Psoas muscle (tissue), 8 donors: ENCODE data around the gene LRFN3. TPM values are rescaled to one million over a fixed set of nuclear protein-coding genes. Genes with fewer than 3 reads are reported as not detected.

Experiments
- ATAC-seq, 4 donors: fragments of 200-7000 bp; cut with Tn5 transposase; one replicate each; pipeline ENCODE4 v1.9.1; 2020; ENCODE audit warnings: moderate library complexity in 3 of 4, mild to moderate bottlenecking in 2 of 4
- DNase-seq, 2 donors: peaks; one replicate each; pipeline ENCODE4 v3.0.0-alpha.2; 2020
- H3K27ac ChIP-seq: fragments of 200-600 bp; one replicate; pipeline ENCODE4 v1.8.0; 2022
- H3K27me3 ChIP-seq, 3 donors: fragments of 200-600 bp in 1 of 3; one replicate each; pipeline versions ENCODE4 v1.6.1 to v1.8.0; 2013 to 2022; ENCODE audit warnings: low read length in 2 of 3, mild to moderate bottlenecking in 2 of 3, moderate library complexity in 1 of 3; ENCODE audit not compliant: insufficient read depth in 3 of 3
- H3K36me3 ChIP-seq, 2 donors: fragments of 200-600 bp in 1 of 2; one replicate each; pipeline versions ENCODE4 v1.6.1 to v1.8.0; 2013 to 2022; ENCODE audit warnings: low read depth in 1 of 2, mild to moderate bottlenecking in 1 of 2, moderate library complexity in 1 of 2; ENCODE audit not compliant: insufficient read depth in 1 of 2
- H3K4me1 ChIP-seq: fragments of 200-600 bp; one replicate; pipeline ENCODE4 v1.8.0; 2022
- H3K4me3 ChIP-seq: fragments of 200-600 bp; one replicate; pipeline ENCODE4 v1.8.0; 2022; ENCODE audit warnings: mild to moderate bottlenecking
- H3K9me3 ChIP-seq: fragments of 200-600 bp; one replicate; pipeline ENCODE4 v1.8.0; 2022
- CTCF ChIP-seq: fragments of 200-600 bp; IDR thresholded peaks from one replicate; pipeline ENCODE4 v1.8.0; 2022; ENCODE audit warnings: antibody characterized with exemption
- WGBS, 3 donors: extraction: QIAGEN DNeasy Blood & Tissue Kit; methylation state at CpG; one replicate each; pipeline versions ENCODE4 v1.1.6 to v1.1.7; 2013; 5-methylcytosine and 5-hydroxymethylcytosine counted together
- intact Hi-C, 2 donors: fragments of 100-400 bp; cut with DNase I; formaldehyde crosslinking; loops; one replicate each; pipeline versions ENCODE4 v1.11.0 to v1.14.2; 2022
- polyA plus RNA-seq, 3 donors: library from polyadenylated mRNA; stranded (reverse); fragments of 200-250 nt; gene quantifications; one replicate each; pipeline ENCODE4 v1.2.3, GENCODE V29; 2013
- total RNA-seq, 4 donors: library from RNA; stranded (reverse); fragmentation: NEBNext Ultra II Directional in 2 of 4; extraction: Animal tissue kit (Norgen Biotek cat#: 25700) in 2 of 4; gene quantifications; one replicate each; pipeline versions ENCODE4 v1.2.1 to v1.2.4, GENCODE V29; 2021 to 2023
- donor health status: healthy with polysubstance abuse.
- donor health status: DM: no; HTN: no; CAD: no; lungs with moderate emphysema.
- donor health status: Bipolar disorder and iron deficiency.
- donor health status: healthy.
- donor health status: DM: yes; HTN: yes; CAD: no.
- donor health status: DM: no; HTN: no; CAD: no.
- donor health status: DM: no; HTN: no; CAD: no.
- donor health status: DM: yes; HTN: yes; CAD: no.

The LRFN3 gene
- total and polyA plus RNA-seq, 7 donors, result 7.2 to 25.6 (median 10.7) TPM

GRCh38 chr19:35960432-35960972, 24.3 kb downstream of the LRFN3 start:
- no peak for TF ChIP-seq CTCF
- 71 to 80% (median 79%) methylated on average over 7 of the region's 7 CpGs for WGBS, 3 donors
- intact Hi-C loops, result no loop called here
- Histone ChIP-seq H3K27me3 (peaks cover 0 to 60% (median 16%) of the 10 kb centered on the region in 3 donors), H3K4me1 (no peaks in the 10 kb centered on the region), H3K36me3 (no peaks in the 10 kb centered on the region), H3K9me3 (no peaks in the 10 kb centered on the region), H3K27ac (no peak overlapping the region), H3K4me3 (no peak overlapping the region)
- ATAC-seq (no peak), DNase-seq (no peak)

- intact Hi-C loops, result no loop called here
- H3K27ac ChIP-seq, result no peak overlapping the region
- H3K4me3 ChIP-seq, result no peak overlapping the region
- H3K4me1 ChIP-seq, result no peaks in the 10 kb centered on the region
- H3K9me3 ChIP-seq, result no peaks in the 10 kb centered on the region
- DNase-seq, result no peak
- WGBS, 3 donors, result 1 to 4% (median 3%) methylated on average over 9 of the region's 9 CpGs
- H3K36me3 ChIP-seq, result no peaks in the 10 kb centered on the region
- H3K27me3 ChIP-seq, result peaks cover 0 to 52% (median 12%) of the 10 kb centered on the region in 3 donors
- ATAC-seq, result no peak
- TF ChIP-seq CTCF, result no peak
These were observed 27.3 kb downstream of the LRFN3 start for GRCh38 chr19:35963514-35963913.

- no peaks in the 10 kb centered on the region for H3K4me1 ChIP-seq
- TF ChIP-seq CTCF, result no peak
- peaks cover 0 to 22% (median 0%) of the 10 kb centered on the region in 3 donors for H3K27me3 ChIP-seq
- no peaks in the 10 kb centered on the region for H3K9me3 ChIP-seq
- H3K4me3 ChIP-seq, result no peak overlapping the region
- ATAC-seq, result no peak
- no peaks in the 10 kb centered on the region for H3K36me3 ChIP-seq
- H3K27ac ChIP-seq, result no peak overlapping the region
- 73 to 83% (median 80%) methylated on average over 3 of the region's 3 CpGs for WGBS, 3 donors
- intact Hi-C loops, result no loop called here
- no peak for DNase-seq
These were observed 30.6 kb downstream of the LRFN3 start for GRCh38 chr19:35966771-35967170.

GRCh38 chr19:35973487-35973886, 37.3 kb downstream of the LRFN3 start:
- WGBS, 3 donors, result 19 to 28% (median 22%) methylated on average over 8 of the region's 8 CpGs
- Histone ChIP-seq H3K27ac (no peak overlapping the region), H3K4me3 (no peak overlapping the region), H3K27me3 (peaks cover 0 to 5% (median 5%) of the 10 kb centered on the region in 3 donors), H3K36me3 (no peaks in the 10 kb centered on the region), H3K9me3 (no peaks in the 10 kb centered on the region), H3K4me1 (no peaks in the 10 kb centered on the region)
- no peak for ATAC-seq
- no peak for TF ChIP-seq CTCF
- no peak for DNase-seq
- intact Hi-C loops, result no loop called here

- intact Hi-C loops, result no loop called here
- WGBS, 3 donors, result 30 to 35% (median 33%) methylated on average over 5 of the region's 5 CpGs
- no peak for DNase-seq
- Histone ChIP-seq H3K27me3 (peaks cover 0 to 17% (median 14%) of the 10 kb centered on the region in 3 donors), H3K4me1 (no peaks in the 10 kb centered on the region), H3K27ac (no peak overlapping the region), H3K4me3 (no peak overlapping the region), H3K36me3 (no peaks in the 10 kb centered on the region), H3K9me3 (no peaks in the 10 kb centered on the region)
- ATAC-seq, result no peak
- TF ChIP-seq CTCF, result no peak
These were observed 39.5 kb downstream of the LRFN3 start for GRCh38 chr19:35975608-35976214.
